Measurements from ENCODE around the gene MXI1. TPM values are rescaled to one million over a fixed set of nuclear protein-coding genes. Genes with fewer than 3 reads are reported as not detected.

Gene MXI1
- total RNA-seq, 1 donor from 2014 or later = 49.8 TPM

DNA sequence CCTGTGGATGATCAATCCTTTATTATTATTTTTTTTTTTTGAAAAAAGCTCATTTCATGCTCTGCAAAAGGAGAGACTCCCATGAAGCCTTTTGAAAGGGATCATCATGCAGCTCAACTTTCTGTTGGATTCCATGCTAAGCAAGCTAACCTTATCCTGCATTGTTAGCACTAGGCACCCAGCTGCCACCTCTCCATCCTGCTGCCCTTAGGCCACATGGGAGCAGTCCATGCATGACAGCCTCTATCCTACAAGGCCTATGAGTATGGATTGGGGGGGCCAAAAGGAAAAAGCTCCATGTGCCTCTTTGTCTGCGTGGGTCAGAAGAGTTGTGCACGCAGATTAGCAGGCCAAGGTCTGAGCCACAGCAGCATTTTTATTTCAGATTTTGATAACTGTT is 78.1 kb downstream of the MXI1 start:
- DNase-seq (ENCODE audit: extremely low spot score in 2 of 2) = no peak
- H3K9me3 ChIP-seq = no peaks in the 10 kb centered on the region
- H3K4me3 ChIP-seq = no peak overlapping the region
- peaks cover 0 to 15% of the 10 kb centered on the region in 2 donors for H3K36me3 ChIP-seq
- no peaks in the 10 kb centered on the region for H3K4me1 ChIP-seq
- TF ChIP-seq POLR2AphosphoS5 (IDR thresholded peaks at IDR 0.05; ENCODE audit: insufficient read depth in 1 of 2, low read depth in 1 of 2) (no peak), POLR2A (IDR thresholded peaks at IDR 0.05) (no peak)
- TF ChIP-seq, protein P1, sequence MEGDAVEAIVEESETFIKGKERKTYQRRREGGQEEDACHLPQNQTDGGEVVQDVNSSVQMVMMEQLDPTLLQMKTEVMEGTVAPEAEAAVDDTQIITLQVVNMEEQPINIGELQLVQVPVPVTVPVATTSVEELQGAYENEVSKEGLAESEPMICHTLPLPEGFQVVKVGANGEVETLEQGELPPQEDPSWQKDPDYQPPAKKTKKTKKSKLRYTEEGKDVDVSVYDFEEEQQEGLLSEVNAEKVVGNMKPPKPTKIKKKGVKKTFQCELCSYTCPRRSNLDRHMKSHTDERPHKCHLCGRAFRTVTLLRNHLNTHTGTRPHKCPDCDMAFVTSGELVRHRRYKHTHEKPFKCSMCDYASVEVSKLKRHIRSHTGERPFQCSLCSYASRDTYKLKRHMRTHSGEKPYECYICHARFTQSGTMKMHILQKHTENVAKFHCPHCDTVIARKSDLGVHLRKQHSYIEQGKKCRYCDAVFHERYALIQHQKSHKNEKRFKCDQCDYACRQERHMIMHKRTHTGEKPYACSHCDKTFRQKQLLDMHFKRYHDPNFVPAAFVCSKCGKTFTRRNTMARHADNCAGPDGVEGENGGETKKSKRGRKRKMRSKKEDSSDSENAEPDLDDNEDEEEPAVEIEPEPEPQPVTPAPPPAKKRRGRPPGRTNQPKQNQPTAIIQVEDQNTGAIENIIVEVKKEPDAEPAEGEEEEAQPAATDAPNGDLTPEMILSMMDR (IDR thresholded peaks at IDR 0.05) = no peak
- no peaks in the 10 kb centered on the region for H3K27me3 ChIP-seq
- intact Hi-C loops (cut with DNase I) = no loop called here
- H3K27ac ChIP-seq = no peak overlapping the region

DNA sequence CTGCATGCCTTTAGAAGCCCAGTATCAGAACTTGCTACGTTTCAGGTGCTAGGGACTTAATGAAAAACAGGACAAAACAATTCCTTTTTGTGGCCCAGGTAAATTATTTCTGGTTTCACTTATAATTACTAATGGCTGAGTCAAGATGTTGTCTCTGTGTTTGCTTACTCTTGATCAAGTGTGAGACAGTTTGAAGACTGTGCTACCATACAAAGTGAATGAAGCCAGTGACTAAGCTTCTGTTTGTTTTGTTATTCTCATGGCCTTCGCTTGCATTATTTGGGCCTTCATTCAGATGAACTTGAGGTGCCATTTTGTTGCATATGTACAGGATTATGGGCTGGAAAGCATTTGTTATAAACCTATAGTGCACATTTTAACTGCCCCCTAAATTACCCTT is 79.4 kb downstream of the MXI1 start:
- Histone ChIP-seq H3K36me3 (peaks cover 0 to 22% of the 10 kb centered on the region in 2 donors), H3K4me3 (no peak overlapping the region), H3K27ac (no peak overlapping the region), H3K4me1 (no peaks in the 10 kb centered on the region), H3K9me3 (no peaks in the 10 kb centered on the region), H3K27me3 (no peaks in the 10 kb centered on the region)
- TF ChIP-seq, protein P1 (IDR thresholded peaks at IDR 0.05) = no peak
- TF ChIP-seq POLR2AphosphoS5 (IDR thresholded peaks at IDR 0.05; ENCODE audit: insufficient read depth in 1 of 2, low read depth in 1 of 2) = no peak
- TF ChIP-seq POLR2A (IDR thresholded peaks at IDR 0.05) = no peak
- DNase-seq (ENCODE audit: extremely low spot score in 2 of 2) = no peak
- intact Hi-C loops (cut with DNase I) = no loop called here

DNA sequence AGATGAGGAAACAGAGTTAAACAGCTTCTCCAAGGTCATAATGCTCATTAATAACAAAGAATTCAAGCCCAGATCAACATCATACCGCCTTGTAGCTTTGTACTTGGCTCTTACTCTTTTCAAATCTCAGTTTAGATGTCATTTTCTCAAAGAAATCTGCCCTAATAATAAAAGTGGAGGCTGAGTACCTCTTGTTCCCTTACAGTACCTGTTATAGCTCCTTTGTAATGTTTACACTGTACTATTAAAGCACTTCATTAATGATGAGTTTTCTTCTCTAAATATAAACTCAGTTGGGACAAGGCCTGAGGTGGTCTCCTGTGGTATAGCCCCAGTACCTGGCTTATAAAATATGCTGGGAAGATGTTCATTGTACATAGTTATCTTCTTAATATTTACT is 89.6 kb downstream of the MXI1 start:
- H3K27ac ChIP-seq = no peak overlapping the region
- intact Hi-C loops (cut with DNase I) = no loop called here

DNA sequence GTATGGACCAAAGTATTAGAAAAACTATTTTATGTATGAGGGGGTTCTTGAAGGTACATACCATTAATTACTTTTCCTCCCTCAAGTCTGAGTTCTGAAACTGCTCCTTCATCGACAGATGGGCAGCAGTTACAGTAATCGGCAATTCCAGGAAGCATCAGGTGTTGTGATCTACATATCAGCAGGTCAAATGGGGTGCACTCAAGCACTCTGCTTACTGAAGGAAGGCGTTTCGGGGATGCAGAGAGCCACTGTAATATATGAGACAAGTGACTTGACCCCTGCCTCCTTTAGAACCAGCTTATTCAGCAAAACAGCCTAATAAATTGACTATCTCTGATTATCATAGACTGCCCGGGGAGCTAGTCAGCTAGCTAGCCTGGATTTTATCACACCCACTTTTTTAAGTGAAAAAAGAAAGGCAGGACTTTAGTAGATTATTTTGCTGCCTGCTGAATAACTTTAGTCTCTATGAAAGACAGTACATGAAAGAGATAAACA is 93.1 kb downstream of the MXI1 start:
- Histone ChIP-seq H3K27me3 (no peaks in the 10 kb centered on the region), H3K4me3 (no peak overlapping the region), H3K36me3 (peaks cover 0 to 56% of the 10 kb centered on the region in 2 donors), H3K9me3 (no peaks in the 10 kb centered on the region), H3K4me1 (peaks cover 48% of the 10 kb centered on the region), H3K27ac (no peak overlapping the region)
- TF ChIP-seq, protein P1 (IDR thresholded peaks at IDR 0.05) = no peak
- TF ChIP-seq POLR2AphosphoS5 (IDR thresholded peaks at IDR 0.05; ENCODE audit: insufficient read depth in 1 of 2, low read depth in 1 of 2) (no peak), POLR2A (IDR thresholded peaks at IDR 0.05) (no peak)
- intact Hi-C loops (cut with DNase I) = loop anchor here (10.0 kb wide), 1 partner anchor 264 kb away; the partner anchor contains the start of gene SMC3
- no peak for DNase-seq (ENCODE audit: extremely low spot score in 2 of 2)

More for the DNA sequence above, 89.6 kb downstream of the MXI1 start:
- Histone ChIP-seq H3K27me3 (no peaks in the 10 kb centered on the region), H3K4me3 (no peak overlapping the region), H3K9me3 (no peaks in the 10 kb centered on the region), H3K4me1 (peaks cover 31% of the 10 kb centered on the region), H3K36me3 (peaks cover 0 to 75% of the 10 kb centered on the region in 2 donors)
- no peak for DNase-seq (ENCODE audit: extremely low spot score in 2 of 2)
- TF ChIP-seq POLR2AphosphoS5 (IDR thresholded peaks at IDR 0.05; ENCODE audit: insufficient read depth in 1 of 2, low read depth in 1 of 2) = no peak
- no peak for TF ChIP-seq POLR2A (IDR thresholded peaks at IDR 0.05)
- TF ChIP-seq, protein P1 (IDR thresholded peaks at IDR 0.05) = no peak

DNA sequence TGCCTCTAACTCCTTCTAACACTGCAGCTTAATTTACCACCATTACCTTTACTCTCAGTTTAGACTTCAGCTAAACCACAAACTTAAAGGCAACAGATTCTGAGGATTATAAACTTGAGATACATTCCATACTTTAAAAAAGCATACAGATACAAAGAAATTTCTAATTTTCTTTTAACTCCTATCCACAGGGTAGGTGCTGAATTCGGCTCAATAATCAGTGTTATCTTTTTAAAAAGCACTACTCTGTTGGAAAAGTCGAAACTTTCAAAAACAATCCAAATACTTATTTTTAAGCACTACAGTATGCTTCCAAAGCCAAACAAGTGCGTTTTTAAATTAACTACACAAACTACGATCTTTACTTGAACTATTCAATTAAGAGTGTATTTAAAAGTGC is 96.3 kb downstream of the MXI1 start:
- Histone ChIP-seq H3K27me3 (no peaks in the 10 kb centered on the region), H3K4me3 (peak overlapping the region; percentile 96 to 99), H3K9me3 (no peaks in the 10 kb centered on the region), H3K27ac (peak overlapping the region; percentile 95), H3K36me3 (peaks cover 0 to 25% of the 10 kb centered on the region in 2 donors), H3K4me1 (peaks cover 54% of the 10 kb centered on the region)
- no peak for DNase-seq (ENCODE audit: extremely low spot score in 2 of 2)
- intact Hi-C loops (cut with DNase I) = loop anchor here (10.0 kb wide), 1 partner anchor 261 kb away; the partner anchor contains the start of gene SMC3
- TF ChIP-seq, protein P1 (IDR thresholded peaks at IDR 0.05) = no peak
- no peak for TF ChIP-seq POLR2A (IDR thresholded peaks at IDR 0.05)
- no peak for TF ChIP-seq POLR2AphosphoS5 (IDR thresholded peaks at IDR 0.05; ENCODE audit: insufficient read depth in 1 of 2, low read depth in 1 of 2)
